GM19239 (cell line): ENCODE measurements around the gene FANCC.
A peak's percentile ranks its signal among the peaks of the same experiment; 100 is the strongest.

Source experiments
- DNase-seq: peaks from one replicate; pipeline ENCODE4 v3.0.0; 2011; ENCODE audit warnings: low spot score; ENCODE audit not compliant: insufficient read length
- FAIRE-seq: peaks from 2 replicates; lab custom pipeline; 2011; peaks lifted over from hg19 to GRCh38; lab: Jason Lieb, UNC

Gene FANCC

GRCh38 chr9:95130484-95130883, 187.0 kb downstream of the FANCC start:
- no peak for FAIRE-seq
- no peak for DNase-seq

- DNase-seq, result no peak
- no peak for FAIRE-seq
Observed at GRCh38 chr9:95129476-95130291, 187.8 kb downstream of the FANCC start.

- FAIRE-seq (no peak), DNase-seq (no peak)
Observed at GRCh38 chr9:95128177-95128524, 189.4 kb downstream of the FANCC start.

GRCh38 chr9:95127249-95128176, 190.0 kb downstream of the FANCC start:
- no peak for FAIRE-seq

GRCh38 chr9:95126739-95127138, 190.8 kb downstream of the FANCC start:
- FAIRE-seq (no peak), DNase-seq (no peak)

More at GRCh38 chr9:95127249-95128176, 190.0 kb downstream of the FANCC start:
- peak; percentile 57 for DNase-seq

- no peak for DNase-seq
- FAIRE-seq, result no peak
Observed at GRCh38 chr9:95125652-95126051, 191.9 kb downstream of the FANCC start.

- no peak for DNase-seq
- no peak for FAIRE-seq
Observed at GRCh38 chr9:95124582-95125367, 192.7 kb downstream of the FANCC start.

GRCh38 chr9:95120781-95121370, 196.6 kb downstream of the FANCC start:
- DNase-seq (no peak), FAIRE-seq (no peak)

- no peak for FAIRE-seq
- no peak for DNase-seq
Observed at GRCh38 chr9:95118596-95118995, 198.9 kb downstream of the FANCC start.

GRCh38 chr9:95116808-95117204, 200.7 kb downstream of the FANCC start:
- no peak for FAIRE-seq
- DNase-seq, result no peak

GRCh38 chr9:95116002-95116807, 201.3 kb downstream of the FANCC start:
- FAIRE-seq, result no peak
- no peak for DNase-seq

- DNase-seq (no peak), FAIRE-seq (no peak)
Observed at GRCh38 chr9:95115104-95115503, 202.4 kb downstream of the FANCC start.

- no peak for FAIRE-seq
- no peak for DNase-seq
Observed at GRCh38 chr9:95112436-95113280, 204.9 kb downstream of the FANCC start.

- FAIRE-seq (no peak), DNase-seq (no peak)
Observed at GRCh38 chr9:95111716-95112115, 205.8 kb downstream of the FANCC start.

GRCh38 chr9:95110921-95111525, 206.5 kb downstream of the FANCC start:
- FAIRE-seq, result no peak
- DNase-seq, result no peak

- FAIRE-seq, result no peak
- DNase-seq, result no peak
Observed at GRCh38 chr9:95109456-95109855, 208.1 kb downstream of the FANCC start.

GRCh38 chr9:95108777-95109176, 208.7 kb downstream of the FANCC start:
- FAIRE-seq (no peak), DNase-seq (no peak)

GRCh38 chr9:95107976-95108375, 209.5 kb downstream of the FANCC start:
- FAIRE-seq (no peak), DNase-seq (no peak)
